ENCODE measurements around the gene KHDC4. TPM values are rescaled to one million over a fixed set of nuclear protein-coding genes. Genes with fewer than 3 reads are reported as not detected.
A peak's percentile ranks its signal among the peaks of the same experiment; 100 is the strongest.

Gene KHDC4
- total RNA-seq, 2 donors from 2014 or later = 13.4 to 25.9 TPM

DNA sequence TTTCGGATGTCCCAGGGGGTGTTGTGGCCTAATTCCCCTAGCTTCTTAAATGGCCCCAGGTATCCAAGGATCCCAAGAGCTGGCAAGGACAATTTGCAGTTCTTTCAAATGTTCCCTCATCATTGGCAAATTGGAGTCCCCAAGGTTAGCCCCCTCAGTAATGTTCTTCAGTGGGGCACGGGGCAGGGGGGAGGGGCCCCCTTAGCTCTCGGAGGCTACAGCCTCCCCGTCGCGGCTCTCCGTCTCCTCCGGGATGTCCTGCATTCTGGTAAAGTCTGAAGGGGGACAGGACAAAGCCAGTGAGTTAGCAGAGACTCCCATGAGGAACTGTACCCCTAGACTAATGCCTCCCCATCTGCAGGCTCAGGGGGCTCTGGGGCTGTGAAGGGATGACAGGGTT, 13.5 kb upstream of the KHDC4 start:
- Histone ChIP-seq H3K4me1 (peaks cover 0 to 27% of the 10 kb centered on the region in 2 donors), H3K9me3 (no peaks in the 10 kb centered on the region), H3K27ac (no peak overlapping the region), H3K27me3 (no peaks in the 10 kb centered on the region), H3K36me3 (peaks cover 60% of the 10 kb centered on the region), H3K4me3 (no peak overlapping the region)
- DNase-seq (ENCODE audit: low spot score) = no peak
- TF ChIP-seq, protein P1, sequence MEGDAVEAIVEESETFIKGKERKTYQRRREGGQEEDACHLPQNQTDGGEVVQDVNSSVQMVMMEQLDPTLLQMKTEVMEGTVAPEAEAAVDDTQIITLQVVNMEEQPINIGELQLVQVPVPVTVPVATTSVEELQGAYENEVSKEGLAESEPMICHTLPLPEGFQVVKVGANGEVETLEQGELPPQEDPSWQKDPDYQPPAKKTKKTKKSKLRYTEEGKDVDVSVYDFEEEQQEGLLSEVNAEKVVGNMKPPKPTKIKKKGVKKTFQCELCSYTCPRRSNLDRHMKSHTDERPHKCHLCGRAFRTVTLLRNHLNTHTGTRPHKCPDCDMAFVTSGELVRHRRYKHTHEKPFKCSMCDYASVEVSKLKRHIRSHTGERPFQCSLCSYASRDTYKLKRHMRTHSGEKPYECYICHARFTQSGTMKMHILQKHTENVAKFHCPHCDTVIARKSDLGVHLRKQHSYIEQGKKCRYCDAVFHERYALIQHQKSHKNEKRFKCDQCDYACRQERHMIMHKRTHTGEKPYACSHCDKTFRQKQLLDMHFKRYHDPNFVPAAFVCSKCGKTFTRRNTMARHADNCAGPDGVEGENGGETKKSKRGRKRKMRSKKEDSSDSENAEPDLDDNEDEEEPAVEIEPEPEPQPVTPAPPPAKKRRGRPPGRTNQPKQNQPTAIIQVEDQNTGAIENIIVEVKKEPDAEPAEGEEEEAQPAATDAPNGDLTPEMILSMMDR (IDR thresholded peaks at IDR 0.05) = no peak

GRCh38 chr1:155947292-155947691, 13.1 kb upstream of the KHDC4 start:
- H3K36me3 ChIP-seq = peaks cover 55% of the 10 kb centered on the region
- no peak overlapping the region for H3K4me3 ChIP-seq
- no peaks in the 10 kb centered on the region for H3K27me3 ChIP-seq
- H3K9me3 ChIP-seq = no peaks in the 10 kb centered on the region
- H3K4me1 ChIP-seq = peaks cover 0 to 31% of the 10 kb centered on the region in 2 donors
- TF ChIP-seq, protein P1 (IDR thresholded peaks at IDR 0.05) = no peak
- no peak for DNase-seq (ENCODE audit: low spot score)
- no peak overlapping the region for H3K27ac ChIP-seq

- no peak for DNase-seq (ENCODE audit: low spot score)
- Histone ChIP-seq H3K27ac (no peak overlapping the region), H3K36me3 (peaks cover 50% of the 10 kb centered on the region), H3K9me3 (no peaks in the 10 kb centered on the region), H3K4me1 (peaks cover 0 to 37% of the 10 kb centered on the region in 2 donors), H3K27me3 (no peaks in the 10 kb centered on the region), H3K4me3 (no peak overlapping the region)
- TF ChIP-seq, protein P1 (IDR thresholded peaks at IDR 0.05) = no peak
These were observed 12.5 kb upstream of the KHDC4 start for GRCh38 chr1:155946633-155947219.

GRCh38 chr1:155944444-155944799, 10.2 kb upstream of the KHDC4 start:
- H3K9me3 ChIP-seq = no peaks in the 10 kb centered on the region
- H3K27me3 ChIP-seq = no peaks in the 10 kb centered on the region
- no peak for DNase-seq (ENCODE audit: low spot score)
- H3K36me3 ChIP-seq = peaks cover 27% of the 10 kb centered on the region
- TF ChIP-seq, protein P1 (IDR thresholded peaks at IDR 0.05) = no peak
- H3K4me1 ChIP-seq = peaks cover 0 to 60% of the 10 kb centered on the region in 2 donors
- no peak overlapping the region for H3K27ac ChIP-seq
- no peak overlapping the region for H3K4me3 ChIP-seq

GRCh38 chr1:155942578-155943141, 8.4 kb upstream of the KHDC4 start:
- no peak overlapping the region for H3K4me3 ChIP-seq
- peaks cover 0 to 72% of the 10 kb centered on the region in 2 donors for H3K4me1 ChIP-seq
- peaks cover 9% of the 10 kb centered on the region for H3K36me3 ChIP-seq
- TF ChIP-seq, protein P1 (IDR thresholded peaks at IDR 0.05) = no peak
- H3K9me3 ChIP-seq = no peaks in the 10 kb centered on the region
- DNase-seq (ENCODE audit: low spot score) = no peak
- H3K27me3 ChIP-seq = no peaks in the 10 kb centered on the region
- H3K27ac ChIP-seq = peak overlapping the region; percentile 57 to 84
